ENCODE measurements around the gene SMIM1. TPM values are rescaled to one million over a fixed set of nuclear protein-coding genes. Genes with fewer than 3 reads are reported as not detected.

SMIM1 gene
- total and polyA plus RNA-seq, 2 donors (not counting 1 experiment from before 2014, with no cell fraction given) = 2.0 TPM; not detected in 1

DNA sequence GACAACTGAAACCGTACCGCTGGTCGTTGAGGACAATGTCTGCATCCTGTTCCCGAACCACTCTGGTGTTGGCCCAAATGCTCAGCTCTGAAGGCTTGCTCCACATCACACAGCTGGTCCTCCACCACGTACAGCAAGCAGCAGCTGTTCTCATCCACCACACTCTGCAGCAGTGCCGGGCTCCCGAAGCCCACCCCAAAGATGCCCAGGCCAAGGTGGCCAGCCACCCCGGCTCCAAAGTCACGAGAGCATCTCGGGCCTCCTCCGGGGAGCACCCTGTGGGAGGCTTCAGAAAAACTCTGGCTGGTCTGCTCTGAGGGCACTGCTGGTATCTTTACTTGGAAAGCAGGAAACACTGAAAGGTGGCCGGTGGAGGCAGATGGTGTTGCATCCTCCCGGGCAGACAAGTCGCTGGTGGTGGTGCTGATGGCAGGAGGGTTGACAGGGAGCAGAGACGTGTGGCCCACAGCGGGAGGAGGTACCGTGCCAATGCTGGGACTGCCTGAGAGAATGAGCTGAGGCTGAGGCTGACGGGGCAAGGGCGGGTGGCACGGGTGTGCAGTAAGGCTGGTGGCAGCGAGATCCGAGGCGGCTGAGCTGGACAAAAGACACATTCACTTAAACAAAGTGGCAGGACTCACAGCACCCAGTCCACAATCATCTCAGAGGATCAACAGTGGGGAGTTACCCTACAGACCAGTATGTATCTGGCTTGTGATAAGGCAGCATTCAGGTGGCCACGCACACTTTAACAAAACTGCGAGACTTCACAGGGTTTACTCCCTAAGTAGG, 26.8 kb upstream of the SMIM1 start:
- no peaks in the 10 kb centered on the region for H3K27me3 ChIP-seq (ENCODE audit: control insufficient read depth, insufficient read depth, low read length)
- no peaks in the 10 kb centered on the region for H3K79me2 ChIP-seq (ENCODE audit: control insufficient read depth, insufficient read depth, low read length)
- no peaks in the 10 kb centered on the region for H4K20me1 ChIP-seq (ENCODE audit: control insufficient read depth, extremely low read depth, insufficient read depth, low read length)
- peaks cover 3% of the 10 kb centered on the region for H3K36me3 ChIP-seq (ENCODE audit: control insufficient read depth, insufficient read depth, low read length)
- H3K4me1 ChIP-seq (ENCODE audit: control insufficient read depth, extremely low read depth, insufficient read depth, low read length) = peaks cover 4% of the 10 kb centered on the region
- H3K9me3 ChIP-seq (ENCODE audit: control insufficient read depth, insufficient read depth, low read depth, low read length) = no peaks in the 10 kb centered on the region
- TF ChIP-seq, protein P1, sequence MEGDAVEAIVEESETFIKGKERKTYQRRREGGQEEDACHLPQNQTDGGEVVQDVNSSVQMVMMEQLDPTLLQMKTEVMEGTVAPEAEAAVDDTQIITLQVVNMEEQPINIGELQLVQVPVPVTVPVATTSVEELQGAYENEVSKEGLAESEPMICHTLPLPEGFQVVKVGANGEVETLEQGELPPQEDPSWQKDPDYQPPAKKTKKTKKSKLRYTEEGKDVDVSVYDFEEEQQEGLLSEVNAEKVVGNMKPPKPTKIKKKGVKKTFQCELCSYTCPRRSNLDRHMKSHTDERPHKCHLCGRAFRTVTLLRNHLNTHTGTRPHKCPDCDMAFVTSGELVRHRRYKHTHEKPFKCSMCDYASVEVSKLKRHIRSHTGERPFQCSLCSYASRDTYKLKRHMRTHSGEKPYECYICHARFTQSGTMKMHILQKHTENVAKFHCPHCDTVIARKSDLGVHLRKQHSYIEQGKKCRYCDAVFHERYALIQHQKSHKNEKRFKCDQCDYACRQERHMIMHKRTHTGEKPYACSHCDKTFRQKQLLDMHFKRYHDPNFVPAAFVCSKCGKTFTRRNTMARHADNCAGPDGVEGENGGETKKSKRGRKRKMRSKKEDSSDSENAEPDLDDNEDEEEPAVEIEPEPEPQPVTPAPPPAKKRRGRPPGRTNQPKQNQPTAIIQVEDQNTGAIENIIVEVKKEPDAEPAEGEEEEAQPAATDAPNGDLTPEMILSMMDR (conservative IDR thresholded peaks at IDR 0.05 in 1 of 2, IDR thresholded peaks at IDR 0.05 in 1 of 2; ENCODE audit: low read depth in 1 of 2, low read length in 2 of 2) = no peak
- no peak for TF ChIP-seq EZH2 (IDR thresholded peaks at IDR 0.05; ENCODE audit: low read length, missing control alignments)
- H2AFZ ChIP-seq (ENCODE audit: low read length) = no peak overlapping the region
- H3K27ac ChIP-seq (ENCODE audit: insufficient read depth, low read length) = no peak overlapping the region
- H3K4me2 ChIP-seq (ENCODE audit: extremely low read depth, insufficient read depth, low read length) = no peak overlapping the region
- no peak for DNase-seq (ENCODE audit: low read depth in 2 of 2)
- H3K4me3 ChIP-seq (replicated peaks in 1 of 4; ENCODE audit: control extremely low read depth in 1 of 4, insufficient read depth in 1 of 4, low read depth in 3 of 4, low read length in 4 of 4) = peak overlapping the region in 2 of 4 experiments; percentile 35 to 73
- H3K9ac ChIP-seq (ENCODE audit: insufficient read depth, low read length) = no peak overlapping the region

- H3K27ac ChIP-seq (ENCODE audit: insufficient read depth, low read length) = no peak overlapping the region
- H3K36me3 ChIP-seq (ENCODE audit: control insufficient read depth, insufficient read depth, low read length) = peaks cover 3% of the 10 kb centered on the region
- H3K4me2 ChIP-seq (ENCODE audit: extremely low read depth, insufficient read depth, low read length) = peak overlapping the region; percentile 77
- H3K9ac ChIP-seq (ENCODE audit: insufficient read depth, low read length) = peak overlapping the region; percentile 62
- peaks cover 4% of the 10 kb centered on the region for H3K4me1 ChIP-seq (ENCODE audit: control insufficient read depth, extremely low read depth, insufficient read depth, low read length)
- no peaks in the 10 kb centered on the region for H4K20me1 ChIP-seq (ENCODE audit: control insufficient read depth, extremely low read depth, insufficient read depth, low read length)
- H3K79me2 ChIP-seq (ENCODE audit: control insufficient read depth, insufficient read depth, low read length) = no peaks in the 10 kb centered on the region
- TF ChIP-seq EZH2 (IDR thresholded peaks at IDR 0.05; ENCODE audit: low read length, missing control alignments) = no peak
- TF ChIP-seq, protein P1 (conservative IDR thresholded peaks at IDR 0.05 in 1 of 2, IDR thresholded peaks at IDR 0.05 in 1 of 2; ENCODE audit: low read depth in 1 of 2, low read length in 2 of 2) = no peak
- H2AFZ ChIP-seq (ENCODE audit: low read length) = no peak overlapping the region
- no peaks in the 10 kb centered on the region for H3K27me3 ChIP-seq (ENCODE audit: control insufficient read depth, insufficient read depth, low read length)
- no peaks in the 10 kb centered on the region for H3K9me3 ChIP-seq (ENCODE audit: control insufficient read depth, insufficient read depth, low read depth, low read length)
- H3K4me3 ChIP-seq (replicated peaks in 1 of 4; ENCODE audit: control extremely low read depth in 1 of 4, insufficient read depth in 1 of 4, low read depth in 3 of 4, low read length in 4 of 4) = peak overlapping the region; percentile 35 to 74 (median 64)
- DNase-seq (ENCODE audit: low read depth in 2 of 2) = peak in 1 of 2 donors; percentile 14
These were observed 26.1 kb upstream of the SMIM1 start for GRCh38 chr1:3746389-3746829.

- TF ChIP-seq, protein P1 (conservative IDR thresholded peaks at IDR 0.05 in 1 of 2, IDR thresholded peaks at IDR 0.05 in 1 of 2; ENCODE audit: low read depth in 1 of 2, low read length in 2 of 2) = no peak
- TF ChIP-seq EZH2 (IDR thresholded peaks at IDR 0.05; ENCODE audit: low read length, missing control alignments) = no peak
- Histone ChIP-seq H3K79me2 (ENCODE audit: control insufficient read depth, insufficient read depth, low read length) (no peaks in the 10 kb centered on the region), H3K4me2 (ENCODE audit: extremely low read depth, insufficient read depth, low read length) (peak overlapping the region; percentile 82), H3K36me3 (ENCODE audit: control insufficient read depth, insufficient read depth, low read length) (peaks cover 3% of the 10 kb centered on the region), H3K27ac (ENCODE audit: insufficient read depth, low read length) (no peak overlapping the region), H3K4me1 (ENCODE audit: control insufficient read depth, extremely low read depth, insufficient read depth, low read length) (peaks cover 4% of the 10 kb centered on the region), H4K20me1 (ENCODE audit: control insufficient read depth, extremely low read depth, insufficient read depth, low read length) (no peaks in the 10 kb centered on the region), H3K27me3 (ENCODE audit: control insufficient read depth, insufficient read depth, low read length) (no peaks in the 10 kb centered on the region), H3K4me3 (replicated peaks in 1 of 4; ENCODE audit: control extremely low read depth in 1 of 4, insufficient read depth in 1 of 4, low read depth in 3 of 4, low read length in 4 of 4) (peak overlapping the region; percentile 54 to 74 (median 64)), H3K9ac (ENCODE audit: insufficient read depth, low read length) (peak overlapping the region; percentile 62), H3K9me3 (ENCODE audit: control insufficient read depth, insufficient read depth, low read depth, low read length) (no peaks in the 10 kb centered on the region), H2AFZ (ENCODE audit: low read length) (peak overlapping the region; percentile 64)
- peak; percentile 69 to 74 for DNase-seq (ENCODE audit: low read depth in 2 of 2)
These were observed 25.6 kb upstream of the SMIM1 start for GRCh38 chr1:3746830-3747521.

Data from fibroblast of lung (primary cell).